Activated B cell treated with CpG ODN at 0.5 μM for 24 hours (primary cell): ENCODE data around the gene BTBD9. TPM values are rescaled to one million over a fixed set of nuclear protein-coding genes. Genes with fewer than 3 reads are reported as not detected.

ENCODE experiments used
- ATAC-seq: fragments of 200-7000 bp; cut with Tn5 transposase; one replicate; pipeline ENCODE4 v1.10.0; 2021; ENCODE audit warnings: low read depth, mild to moderate bottlenecking, moderate library complexity
- CTCF ChIA-PET: fragments of 350-600 bp; sonication (Branson Sonifier 250); formaldehyde crosslinking; loops from one replicate; lab custom pipeline; 2021; ENCODE audit warnings: antibody characterized with exemption; lab: Charles Lee
- POLR2A ChIA-PET: fragments of 350-600 bp; sonication (Branson Sonifier 250); formaldehyde crosslinking; loops from one replicate; lab custom pipeline; 2021; ENCODE audit warnings: antibody characterized with exemption; lab: Charles Lee
- DNase-seq: peaks from one replicate; pipeline ENCODE4 v3.0.0; 2022
- H3K27ac Mint-ChIP-seq: one replicate; pipeline ENCODE4 v1.8.0; 2020; ENCODE audit warnings: mixed read lengths
- H3K27me3 Mint-ChIP-seq: one replicate; pipeline ENCODE4 v1.8.0; 2021; ENCODE audit warnings: mixed read lengths
- H3K36me3 Mint-ChIP-seq: one replicate; pipeline ENCODE4 v1.8.0; 2021; ENCODE audit warnings: low read depth, mixed read lengths
- H3K4me1 Mint-ChIP-seq: one replicate; pipeline ENCODE4 v1.8.0; 2021; ENCODE audit warnings: mixed read lengths
- H3K4me3 Mint-ChIP-seq: one replicate; pipeline ENCODE4 v1.8.0; 2020; ENCODE audit warnings: mild to moderate bottlenecking, mixed read lengths
- H3K9me3 Mint-ChIP-seq: one replicate; pipeline ENCODE4 v1.8.0; 2020; ENCODE audit warnings: mixed read lengths
- CTCF ChIP-seq: fragments of 200-600 bp; IDR thresholded peaks from one replicate; pipeline ENCODE4 v1.8.0; 2022; ENCODE audit warnings: antibody characterized with exemption, mild to moderate bottlenecking
- intact Hi-C: fragments of 100-400 bp; cut with micrococcal nuclease; formaldehyde crosslinking; loops from one replicate; pipeline ENCODE4 v1.15.1; 2024
- total RNA-seq: library from RNA; stranded (reverse); gene quantifications from 2 replicates; pipeline ENCODE4 v1.2.3, GENCODE V29; 2022

The BTBD9 gene
- total RNA-seq, 1 donor from 2014 or later: 25.7 TPM

GRCh38 chr6:38179794-38180430, 459.8 kb downstream of the BTBD9 start:
- no peaks in the 10 kb centered on the region for H3K27me3 Mint-ChIP-seq
- peaks cover 22% of the 10 kb centered on the region for H3K36me3 Mint-ChIP-seq
- no peak overlapping the region for H3K4me3 Mint-ChIP-seq
- intact Hi-C loops: no loop called here
- TF ChIP-seq CTCF: no peak
- H3K9me3 Mint-ChIP-seq: no peaks in the 10 kb centered on the region
- no peak overlapping the region for H3K27ac Mint-ChIP-seq
- ChIA-PET CTCF (no interaction called here), POLR2A (no interaction called here)
- ATAC-seq (no peak), DNase-seq (no peak)
- H3K4me1 Mint-ChIP-seq: no peaks in the 10 kb centered on the region

DNA sequence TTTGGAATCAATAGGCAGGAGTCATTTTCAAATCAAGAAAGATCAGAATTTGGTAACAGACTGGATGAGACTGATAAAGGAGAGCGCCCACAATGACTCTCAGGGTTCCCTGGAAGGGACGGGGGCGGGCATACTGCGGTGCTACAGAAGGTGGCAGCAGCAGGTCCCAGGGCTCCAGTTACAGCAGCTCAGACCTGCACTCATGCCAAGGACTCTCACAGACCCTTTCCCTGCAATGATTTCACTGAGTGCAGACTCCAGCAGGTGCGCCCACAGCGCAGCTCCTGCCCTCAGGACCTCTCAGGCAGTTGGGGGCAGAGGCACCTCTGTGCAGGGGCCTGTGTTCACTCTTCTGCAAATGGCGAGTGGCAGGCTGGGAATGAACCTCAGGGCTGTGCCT, 460.4 kb downstream of the BTBD9 start:
- Mint-ChIP-seq H3K27ac (no peak overlapping the region), H3K9me3 (no peaks in the 10 kb centered on the region)
- no peak for DNase-seq

GRCh38 chr6:38178584-38178886, 461.2 kb downstream of the BTBD9 start:
- DNase-seq (no peak), ATAC-seq (no peak)
- ChIA-PET POLR2A (no interaction called here), CTCF (no interaction called here)
- no peak for TF ChIP-seq CTCF
- no peak overlapping the region for H3K4me3 Mint-ChIP-seq
- no peaks in the 10 kb centered on the region for H3K27me3 Mint-ChIP-seq
- no peak overlapping the region for H3K27ac Mint-ChIP-seq
- peaks cover 30% of the 10 kb centered on the region for H3K36me3 Mint-ChIP-seq
- H3K9me3 Mint-ChIP-seq: no peaks in the 10 kb centered on the region
- H3K4me1 Mint-ChIP-seq: no peaks in the 10 kb centered on the region
- intact Hi-C loops: no loop called here

More for the DNA sequence above, 460.4 kb downstream of the BTBD9 start:
- no peak for ATAC-seq
- Mint-ChIP-seq H3K36me3 (peaks cover 27% of the 10 kb centered on the region), H3K4me1 (no peaks in the 10 kb centered on the region), H3K4me3 (no peak overlapping the region), H3K27me3 (no peaks in the 10 kb centered on the region)
- no peak for TF ChIP-seq CTCF
- intact Hi-C loops: no loop called here
- CTCF ChIA-PET: no interaction called here
- POLR2A ChIA-PET: no interaction called here

- ChIA-PET POLR2A (no interaction called here), CTCF (no interaction called here)
- DNase-seq: no peak
- H3K9me3 Mint-ChIP-seq: no peaks in the 10 kb centered on the region
- H3K4me1 Mint-ChIP-seq: no peaks in the 10 kb centered on the region
- no peak for TF ChIP-seq CTCF
- no peak overlapping the region for H3K27ac Mint-ChIP-seq
- H3K27me3 Mint-ChIP-seq: no peaks in the 10 kb centered on the region
- peaks cover 33% of the 10 kb centered on the region for H3K36me3 Mint-ChIP-seq
- H3K4me3 Mint-ChIP-seq: no peak overlapping the region
- intact Hi-C loops: no loop called here
- ATAC-seq: no peak
Observed at GRCh38 chr6:38177882-38178583, 461.7 kb downstream of the BTBD9 start.

- intact Hi-C loops: no loop called here
- TF ChIP-seq CTCF: no peak
- Mint-ChIP-seq H3K27me3 (no peaks in the 10 kb centered on the region), H3K27ac (no peak overlapping the region), H3K36me3 (peaks cover 32% of the 10 kb centered on the region), H3K4me3 (no peak overlapping the region), H3K9me3 (no peaks in the 10 kb centered on the region), H3K4me1 (no peaks in the 10 kb centered on the region)
- POLR2A ChIA-PET: no interaction called here
- CTCF ChIA-PET: interaction anchor here (0.5 kb wide), 1 partner anchor 392 kb away, joined by 3 read pairs; no protein-coding TSS in a partner anchor
- DNase-seq (no peak), ATAC-seq (no peak)
Observed at GRCh38 chr6:38176797-38177751, 462.7 kb downstream of the BTBD9 start.
